GM12891 (cell line): ENCODE results near the gene SPON1.

ENCODE experiments used
- PAX5 ChIP-seq: IDR thresholded peaks from 2 replicates; pipeline ENCODE4 v1.6.1; 2011; ENCODE audit warnings: low read length, moderate library complexity, mild to moderate bottlenecking; ENCODE audit not compliant: insufficient read depth, severe bottlenecking
- POLR2A ChIP-seq: IDR thresholded peaks from 2 replicates; pipeline ENCODE4 v1.6.1; 2011; ENCODE audit warnings: low read depth, low read length, control low read depth
- POLR2AphosphoS5 ChIP-seq: IDR thresholded peaks from 2 replicates; pipeline ENCODE4 v1.6.1; 2011; ENCODE audit warnings: low read depth, low read length, control low read depth
- POU2F2 ChIP-seq: IDR thresholded peaks from 2 replicates; pipeline ENCODE4 v1.6.1; 2011; ENCODE audit warnings: low read depth, mild to moderate bottlenecking, control low read depth, low read length, moderate library complexity
- SPI1 ChIP-seq: IDR thresholded peaks from 2 replicates; pipeline ENCODE4 v1.6.1; 2011; ENCODE audit warnings: low read depth, low read length, control low read depth
- TAF1 ChIP-seq: IDR thresholded peaks from 2 replicates; pipeline ENCODE4 v1.6.1; 2011; ENCODE audit warnings: low read depth, low read length, control low read depth

GRCh38 chr11:13963169-13963948 is 836 bp downstream of the SPON1 start:
- TF ChIP-seq POLR2A = no peak
- TF ChIP-seq POLR2AphosphoS5 = no peak
- TF ChIP-seq TAF1 = no peak
- no peak for TF ChIP-seq PAX5
- no peak for TF ChIP-seq SPI1
- no peak for TF ChIP-seq POU2F2
